GM21367 (cell line): Measurements from ENCODE around the gene FBXL19.

Source experiments
- ATAC-seq: cut with Tn5 transposase; IDR thresholded peaks from one replicate; pipeline ENCODE4 v1.9.1; 2021; ENCODE audit not compliant: unreplicated experiment

FBXL19 gene

GRCh38 chr16:30985401-30986128 lies 62.2 kb downstream of the FBXL19 start:
- no peak for ATAC-seq

- no peak for ATAC-seq
Observed at GRCh38 chr16:30986129-30986991, 63.0 kb downstream of the FBXL19 start.

GRCh38 chr16:30987581-30988190 lies 64.3 kb downstream of the FBXL19 start:
- ATAC-seq: no peak

GRCh38 chr16:30989469-30990047 lies 66.2 kb downstream of the FBXL19 start:
- ATAC-seq: no peak

GRCh38 chr16:30990105-30990504 lies 66.7 kb downstream of the FBXL19 start:
- ATAC-seq: no peak

- no peak for ATAC-seq
Observed at GRCh38 chr16:30991052-30991451, 67.7 kb downstream of the FBXL19 start.

GRCh38 chr16:30992276-30992780 lies 69.0 kb downstream of the FBXL19 start:
- no peak for ATAC-seq

GRCh38 chr16:30992931-30993816 lies 69.8 kb downstream of the FBXL19 start:
- no peak for ATAC-seq

- ATAC-seq: no peak
Observed at GRCh38 chr16:30995927-30996323, 72.6 kb downstream of the FBXL19 start.

- ATAC-seq: no peak
Observed at GRCh38 chr16:30996324-30996984, 73.1 kb downstream of the FBXL19 start.

- ATAC-seq: peak; percentile 76
Observed at GRCh38 chr16:30996985-30997724, 73.8 kb downstream of the FBXL19 start.

GRCh38 chr16:30997725-30998711 lies 74.6 kb downstream of the FBXL19 start:
- ATAC-seq: no peak
